Karpas-422 (cell line): ENCODE measurements around the gene KCNJ13. TPM values are rescaled to one million over a fixed set of nuclear protein-coding genes. Genes with fewer than 3 reads are reported as not detected.

Experiments used
- DNase-seq: peaks from one replicate; pipeline ENCODE4 v3.0.0-alpha.2; 2015
- H2AFZ ChIP-seq: fragments of 200-600 bp; sonication (generic); 2 replicates; pipeline ENCODE4 v1.6.1; 2014; ENCODE audit warnings: antibody characterized with exemption, low read length, mixed read lengths
- H3K27ac ChIP-seq: fragments of 200-600 bp; sonication (generic); 2 replicates; pipeline ENCODE4 v1.5.1; 2014; ENCODE audit warnings: mild to moderate bottlenecking, low read length, moderate library complexity
- H3K27me3 ChIP-seq: fragments of 200-600 bp; sonication (generic); 2 replicates; pipeline ENCODE4 v1.6.1; 2014; ENCODE audit warnings: low read length, mixed read lengths
- H3K36me3 ChIP-seq: fragments of 200-600 bp; sonication (generic); 2 replicates; pipeline ENCODE4 v1.6.1; 2014; ENCODE audit warnings: low read length, mixed read lengths; ENCODE audit not compliant: insufficient read depth
- H3K4me1 ChIP-seq: fragments of 200-600 bp; sonication (generic); 2 replicates; pipeline ENCODE4 v1.6.1; 2014; ENCODE audit warnings: mild to moderate bottlenecking, low read length, mixed read lengths
- H3K4me2 ChIP-seq: fragments of 200-600 bp; sonication (generic); 2 replicates; pipeline ENCODE4 v1.6.1; 2014; ENCODE audit warnings: low read length, low read depth, mild to moderate bottlenecking; ENCODE audit not compliant: poor library complexity, severe bottlenecking
- H3K4me3 ChIP-seq: fragments of 200-600 bp; sonication (generic); 2 replicates; pipeline ENCODE4 v1.5.1; 2014; ENCODE audit warnings: mild to moderate bottlenecking, antibody characterized with exemption, low read length, mixed read lengths
- H3K79me2 ChIP-seq: fragments of 200-600 bp; sonication (generic); 2 replicates; pipeline ENCODE4 v1.6.1; 2014; ENCODE audit warnings: mild to moderate bottlenecking, low read length, mixed read lengths
- H3K9ac ChIP-seq: fragments of 200-600 bp; sonication (generic); 2 replicates; pipeline ENCODE4 v1.6.0; 2014; ENCODE audit warnings: low read length
- H3K9me2 ChIP-seq: fragments of 200-600 bp; sonication (generic), shearing (Covaris generic); replicated peaks from 2 replicates; pipeline ENCODE4 v1.6.0; 2014; ENCODE audit warnings: mild to moderate bottlenecking, low read length, moderate library complexity; ENCODE audit not compliant: insufficient read depth
- H3K9me3 ChIP-seq: fragments of 300-700, 200-600 bp; sonication (generic); 2 replicates; pipeline ENCODE4 v1.6.1; 2014; ENCODE audit warnings: low read length, mixed read lengths
- H4K20me1 ChIP-seq: fragments of 200-600 bp; sonication (generic); 2 replicates; pipeline ENCODE4 v1.6.1; 2014; ENCODE audit warnings: mild to moderate bottlenecking, antibody characterized with exemption, low read length, low read depth; ENCODE audit not compliant: insufficient read depth
- total RNA-seq: library from RNA; depleted of rRNA; stranded (reverse); fragments of >200 nt; shearing (Covaris generic); gene quantifications from 2 replicates; pipeline ENCODE4 v1.2.3, GENCODE V29; 2014; ENCODE audit warnings: low replicate concordance; rRNA removed

KCNJ13 gene
- 3.8 TPM in 1 of 2 replicates, not detected in the other for total RNA-seq

DNA sequence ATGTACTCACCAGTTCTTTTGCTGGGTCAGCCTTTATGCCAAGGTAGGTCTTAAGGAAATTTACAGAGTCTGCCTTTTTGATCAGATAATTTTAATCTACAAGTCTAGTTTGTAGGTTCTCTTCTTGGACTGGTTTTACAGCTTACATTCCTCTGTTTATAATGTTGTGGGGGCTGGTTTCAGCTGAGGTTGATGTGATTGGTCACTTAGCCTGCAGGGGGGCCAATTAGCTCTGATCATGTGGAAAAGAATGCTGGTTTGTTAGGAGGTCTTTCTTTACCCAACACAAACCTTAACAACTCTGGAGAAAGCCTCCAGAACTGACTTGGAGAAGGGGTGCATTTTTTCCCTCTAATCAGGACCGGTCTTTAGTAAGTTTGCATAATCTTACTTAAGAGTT is at the start of gene KCNJ13:
Gene KCNJ13, minus strand, starts transcription at position 131 of the 400 bp plus-strand sequence. CDS start 5,203 bp downstream, outside the sequence.
- Histone ChIP-seq H3K4me1 (peaks cover 11% of the 10 kb centered on the region), H3K9me3 (no peaks in the 10 kb centered on the region), H3K79me2 (peaks cover 37% of the 10 kb centered on the region), H3K9ac (no peak within 1 kb of the TSS), H3K4me2 (no peak within 1 kb of the TSS), H2AFZ (no peak within 1 kb of the TSS), H3K4me3 (no peak within 1 kb of the TSS), H3K9me2 (no peaks in the 10 kb centered on the region; the same call in 1 of the 2 replicates), H3K27ac (no peak within 1 kb of the TSS), H4K20me1 (no peaks in the 10 kb centered on the region), H3K27me3 (no peaks in the 10 kb centered on the region), H3K36me3 (peaks cover 10% of the 10 kb centered on the region; the same call in 1 of the 2 replicates)
- no peak for DNase-seq

DNA sequence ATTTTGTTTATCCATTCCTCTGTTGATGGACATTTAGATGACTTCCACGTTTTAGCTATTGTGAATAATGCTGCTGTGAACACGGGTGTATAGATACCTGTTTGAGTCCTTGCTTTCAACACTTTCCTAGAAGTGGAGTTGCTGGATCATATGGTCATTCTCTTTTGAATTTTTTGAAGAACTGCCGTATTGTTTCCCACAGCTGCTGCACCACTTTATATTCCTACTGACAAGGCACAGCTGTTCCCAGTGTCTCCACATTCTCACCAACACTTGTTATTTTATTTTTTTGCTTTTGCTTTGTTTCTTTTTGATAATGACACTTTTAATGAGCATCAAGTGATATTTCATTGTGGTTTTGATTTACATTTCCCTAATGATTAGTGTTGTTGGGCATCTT is 41.4 kb upstream of the KCNJ13 start:
- Histone ChIP-seq H2AFZ (no peak overlapping the region), H3K79me2 (peaks cover 8% of the 10 kb centered on the region), H3K9ac (no peak overlapping the region), H3K36me3 (peaks cover 41% of the 10 kb centered on the region), H3K27me3 (no peaks in the 10 kb centered on the region), H3K9me3 (no peaks in the 10 kb centered on the region), H3K4me1 (no peaks in the 10 kb centered on the region), H3K4me3 (no peak overlapping the region), H3K27ac (no peak overlapping the region), H4K20me1 (no peaks in the 10 kb centered on the region), H3K9me2 (no peaks in the 10 kb centered on the region), H3K4me2 (no peak overlapping the region)
- no peak for DNase-seq

DNA sequence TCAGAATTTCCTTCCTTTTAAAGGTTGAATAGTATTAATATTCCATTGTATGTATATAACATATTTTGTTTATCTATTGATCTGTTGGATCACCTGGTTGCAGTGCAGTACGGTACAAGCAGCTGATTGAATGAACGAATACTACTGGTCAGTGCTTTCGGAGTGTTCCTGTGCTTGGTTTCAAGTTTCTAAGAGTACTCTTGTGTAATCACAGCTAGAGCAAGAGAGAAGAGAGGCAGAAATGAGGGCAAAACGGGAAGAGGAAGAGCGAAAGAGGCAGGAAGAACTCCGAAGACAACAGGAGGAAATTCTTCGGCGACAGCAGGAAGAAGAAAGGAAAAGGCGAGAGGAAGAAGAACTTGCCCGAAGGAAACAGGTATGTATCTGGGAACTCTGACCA is 40.3 kb upstream of the KCNJ13 start:
- Histone ChIP-seq H3K4me3 (no peak overlapping the region), H3K9me3 (no peaks in the 10 kb centered on the region), H3K4me2 (no peak overlapping the region), H3K79me2 (peaks cover 7% of the 10 kb centered on the region; the same call in 1 of the 2 replicates), H3K27ac (no peak overlapping the region), H4K20me1 (no peaks in the 10 kb centered on the region), H3K27me3 (no peaks in the 10 kb centered on the region), H3K36me3 (peaks cover 37% of the 10 kb centered on the region), H3K9me2 (no peaks in the 10 kb centered on the region), H3K9ac (no peak overlapping the region), H2AFZ (no peak overlapping the region), H3K4me1 (no peaks in the 10 kb centered on the region)
- DNase-seq, result no peak

DNA sequence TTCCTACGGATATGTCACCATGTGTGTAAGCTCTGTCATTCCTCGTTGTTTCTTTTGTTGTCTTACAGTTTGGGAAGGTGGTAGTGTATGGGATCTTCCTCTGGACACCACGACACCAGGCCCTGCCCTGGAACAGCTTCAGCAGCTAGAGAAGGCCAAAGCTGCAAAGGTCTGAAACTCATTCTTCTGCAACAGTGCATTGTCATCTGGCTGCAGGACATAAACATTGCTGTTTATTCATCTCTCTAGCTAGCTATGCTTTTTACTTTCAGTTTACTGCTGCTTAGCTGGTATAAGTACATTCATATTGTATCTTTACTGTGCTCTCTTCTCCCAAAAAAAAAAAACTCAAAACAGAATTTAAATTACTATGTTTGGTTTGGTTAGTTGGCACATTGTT is 39.2 kb upstream of the KCNJ13 start:
- Histone ChIP-seq H3K27me3 (no peaks in the 10 kb centered on the region), H3K9ac (no peak overlapping the region), H2AFZ (no peak overlapping the region), H3K36me3 (peaks cover 45% of the 10 kb centered on the region), H4K20me1 (no peaks in the 10 kb centered on the region), H3K4me1 (no peaks in the 10 kb centered on the region), H3K4me3 (no peak overlapping the region), H3K9me3 (no peaks in the 10 kb centered on the region), H3K9me2 (no peaks in the 10 kb centered on the region), H3K4me2 (no peak overlapping the region), H3K27ac (no peak overlapping the region), H3K79me2 (peaks cover 4% of the 10 kb centered on the region; the same call in 1 of the 2 replicates)
- no peak for DNase-seq

DNA sequence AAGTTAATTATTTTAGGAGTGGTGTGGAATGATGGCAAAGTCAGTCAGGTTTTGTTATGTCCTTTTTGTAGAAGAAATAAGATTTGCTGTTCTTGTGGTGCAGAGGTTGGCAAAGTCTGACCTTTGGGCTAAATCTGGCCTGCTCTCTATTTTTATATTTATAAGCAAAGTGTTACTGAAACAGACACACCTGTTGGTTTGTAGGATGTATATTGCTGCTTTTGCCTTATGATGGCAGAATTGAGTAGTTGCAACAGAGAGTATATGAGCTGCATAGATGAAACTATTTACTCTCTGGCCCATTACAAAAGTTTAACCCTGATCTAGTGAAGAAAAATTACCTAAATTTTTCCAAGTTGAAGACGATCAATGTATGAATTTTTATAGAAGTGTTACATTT is 34.1 kb upstream of the KCNJ13 start:
- Histone ChIP-seq H3K9ac (no peak overlapping the region), H3K27ac (no peak overlapping the region), H3K9me2 (no peaks in the 10 kb centered on the region), H4K20me1 (no peaks in the 10 kb centered on the region), H3K27me3 (no peaks in the 10 kb centered on the region), H3K36me3 (peaks cover 43% of the 10 kb centered on the region), H3K4me2 (no peak overlapping the region), H3K9me3 (no peaks in the 10 kb centered on the region), H3K4me3 (no peak overlapping the region), H3K4me1 (peaks cover 7% of the 10 kb centered on the region), H2AFZ (no peak overlapping the region), H3K79me2 (peaks cover under 1% of the 10 kb centered on the region; the same call in 1 of the 2 replicates)
- DNase-seq, result no peak

DNA sequence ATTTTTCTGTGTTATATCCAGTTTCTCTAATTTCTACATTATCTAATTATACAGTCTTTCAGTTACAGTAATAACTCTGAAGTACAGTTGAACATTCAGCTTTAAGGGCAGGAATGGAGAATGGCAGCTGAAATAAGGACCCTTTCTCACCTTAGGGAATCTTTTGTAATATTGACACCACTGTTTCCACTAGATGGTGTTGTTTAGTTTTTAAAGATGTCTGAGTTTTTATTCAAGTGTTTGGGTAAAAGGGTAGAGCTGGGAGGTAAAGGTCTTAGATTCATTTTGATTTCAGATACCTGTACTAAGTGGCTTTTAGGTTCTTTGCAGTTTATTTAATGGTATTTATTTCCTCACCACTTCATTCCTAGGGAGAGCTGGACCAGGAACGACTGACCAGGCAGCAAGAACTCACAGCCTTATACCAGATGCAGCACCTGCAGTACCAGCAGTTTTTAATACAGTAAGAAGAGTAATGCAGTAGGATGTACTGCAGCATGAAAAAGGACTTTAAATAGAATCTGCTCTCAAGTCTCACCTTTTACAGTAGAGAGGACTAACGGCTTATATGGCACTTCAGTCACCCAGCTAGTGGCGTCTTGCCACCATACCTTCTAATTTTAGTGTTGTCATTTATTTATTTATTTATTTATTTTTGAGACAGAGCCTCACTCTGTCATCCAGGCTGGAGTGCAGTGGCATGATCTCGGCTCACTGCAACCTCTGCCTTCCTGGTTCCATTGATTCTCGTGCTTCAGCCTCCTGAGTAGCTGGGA is 33.2 kb upstream of the KCNJ13 start:
- Histone ChIP-seq H3K9me3 (no peaks in the 10 kb centered on the region), H3K9me2 (no peaks in the 10 kb centered on the region), H3K9ac (no peak overlapping the region), H3K79me2 (peaks cover 9% of the 10 kb centered on the region), H3K27me3 (no peaks in the 10 kb centered on the region), H3K4me1 (peaks cover 7% of the 10 kb centered on the region), H3K36me3 (peaks cover 37% of the 10 kb centered on the region; the same call in 1 of the 2 replicates), H3K4me3 (no peak overlapping the region), H2AFZ (no peak overlapping the region), H3K4me2 (no peak overlapping the region), H3K27ac (no peak overlapping the region), H4K20me1 (no peaks in the 10 kb centered on the region)
- no peak for DNase-seq

DNA sequence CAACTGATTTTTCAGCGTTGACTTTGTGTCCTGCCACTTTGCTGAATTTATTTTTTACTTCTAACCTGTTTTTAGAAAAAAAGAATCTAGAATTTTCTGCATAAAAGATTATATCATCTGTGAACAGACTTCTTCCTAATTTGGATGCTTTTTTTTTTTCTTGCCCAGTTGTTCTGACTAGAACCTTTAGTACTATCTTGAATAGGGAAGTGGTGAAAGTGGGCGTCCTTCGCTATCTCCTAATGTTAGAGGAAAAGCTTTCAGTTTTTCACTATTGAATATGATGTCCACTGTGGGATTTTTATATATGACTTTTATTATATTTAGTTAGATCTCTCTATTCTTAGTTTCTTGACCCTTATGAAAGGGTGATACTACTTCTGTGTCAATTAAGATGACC is 25.7 kb upstream of the KCNJ13 start:
- no peak for DNase-seq
- Histone ChIP-seq H3K27ac (no peak overlapping the region), H3K4me2 (no peak overlapping the region), H3K4me3 (no peak overlapping the region), H3K9me2 (no peaks in the 10 kb centered on the region), H4K20me1 (no peaks in the 10 kb centered on the region), H3K27me3 (no peaks in the 10 kb centered on the region), H3K9me3 (no peaks in the 10 kb centered on the region), H3K79me2 (peaks cover 55% of the 10 kb centered on the region), H2AFZ (no peak overlapping the region), H3K9ac (no peak overlapping the region), H3K36me3 (peaks cover 50% of the 10 kb centered on the region), H3K4me1 (no peaks in the 10 kb centered on the region)

DNA sequence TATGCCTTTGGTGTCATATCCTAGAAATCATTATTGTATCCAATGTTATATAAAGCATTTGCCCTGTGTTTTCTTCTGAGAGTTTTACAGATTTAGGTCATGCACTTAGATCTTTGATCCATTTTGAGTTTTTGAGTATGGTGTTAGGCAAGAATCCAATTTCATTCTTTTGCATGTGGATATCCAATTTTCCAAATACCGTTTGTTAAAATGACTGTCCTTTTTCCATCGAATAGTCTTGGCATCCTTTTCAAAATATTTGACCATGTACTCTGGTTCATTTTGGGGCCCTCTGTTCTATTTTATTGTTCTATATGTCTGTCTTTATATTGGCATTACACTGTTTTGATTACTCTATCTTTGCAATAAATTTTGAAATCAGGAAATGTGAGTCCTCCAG is 23.8 kb upstream of the KCNJ13 start:
- H3K9ac ChIP-seq, result no peak overlapping the region
- peaks cover 58% of the 10 kb centered on the region for H3K36me3 ChIP-seq
- no peak overlapping the region for H3K4me2 ChIP-seq
- no peaks in the 10 kb centered on the region for H3K4me1 ChIP-seq
- H4K20me1 ChIP-seq, result no peaks in the 10 kb centered on the region
- no peak for DNase-seq
- H3K27me3 ChIP-seq, result no peaks in the 10 kb centered on the region
- H3K4me3 ChIP-seq, result no peak overlapping the region
- no peak overlapping the region for H2AFZ ChIP-seq
- H3K9me3 ChIP-seq, result no peaks in the 10 kb centered on the region
- H3K79me2 ChIP-seq, result peaks cover 54% of the 10 kb centered on the region
- H3K9me2 ChIP-seq, result no peaks in the 10 kb centered on the region
- no peak overlapping the region for H3K27ac ChIP-seq
